HFFc6 (cell line): ENCODE data around the gene KIF7. TPM values are rescaled to one million over a fixed set of nuclear protein-coding genes. Genes with fewer than 3 reads are reported as not detected.

ENCODE experiments used
- DNase-seq: peaks from one replicate; pipeline ENCODE4 v3.0.0-alpha.2; 2018
- H3K27ac Mint-ChIP-seq: 2 replicates; pipeline ENCODE4 v1.8.0; 2020; ENCODE audit warnings: mild to moderate bottlenecking, mixed read lengths
- H3K27me3 Mint-ChIP-seq: 2 replicates; pipeline ENCODE4 v1.8.0; 2021; ENCODE audit warnings: mild to moderate bottlenecking, moderate library complexity, mixed read lengths; ENCODE audit not compliant: insufficient read depth
- H3K36me3 Mint-ChIP-seq: 2 replicates; pipeline ENCODE4 v1.8.0; 2021; ENCODE audit warnings: low read depth, mixed read lengths
- H3K4me1 Mint-ChIP-seq: 2 replicates; pipeline ENCODE4 v1.8.0; 2020; ENCODE audit warnings: low read depth, mixed read lengths
- H3K4me3 Mint-ChIP-seq: 2 replicates; pipeline ENCODE4 v1.8.0; 2020; ENCODE audit warnings: mild to moderate bottlenecking, moderate library complexity, mixed read lengths
- H3K9me3 Mint-ChIP-seq: 2 replicates; pipeline ENCODE4 v1.8.0; 2020; ENCODE audit warnings: mild to moderate bottlenecking, mixed read lengths
- total RNA-seq, 6 experiments: library from RNA; stranded (reverse); fragmentation: NEBNext Ultra II Directional; extraction: Animal tissue kit (Norgen Biotek cat#: 25700); gene quantifications; 2 replicates in 1 of 6; 3 replicates in 5 of 6; pipeline ENCODE4 v1.2.3, GENCODE V29; 2021
- TF ChIP-seq, protein P1 (sequence below): fragments of 200-600 bp; sonication (generic); IDR thresholded peaks from 2 replicates; pipeline ENCODE4 v1.5.0; 2021; ENCODE audit warnings: antibody characterized with exemption, mild to moderate bottlenecking

Gene KIF7
- total RNA-seq, 6 experiments from 2014 or later = 21.9 to 27.3 (median 24.5) TPM

DNA sequence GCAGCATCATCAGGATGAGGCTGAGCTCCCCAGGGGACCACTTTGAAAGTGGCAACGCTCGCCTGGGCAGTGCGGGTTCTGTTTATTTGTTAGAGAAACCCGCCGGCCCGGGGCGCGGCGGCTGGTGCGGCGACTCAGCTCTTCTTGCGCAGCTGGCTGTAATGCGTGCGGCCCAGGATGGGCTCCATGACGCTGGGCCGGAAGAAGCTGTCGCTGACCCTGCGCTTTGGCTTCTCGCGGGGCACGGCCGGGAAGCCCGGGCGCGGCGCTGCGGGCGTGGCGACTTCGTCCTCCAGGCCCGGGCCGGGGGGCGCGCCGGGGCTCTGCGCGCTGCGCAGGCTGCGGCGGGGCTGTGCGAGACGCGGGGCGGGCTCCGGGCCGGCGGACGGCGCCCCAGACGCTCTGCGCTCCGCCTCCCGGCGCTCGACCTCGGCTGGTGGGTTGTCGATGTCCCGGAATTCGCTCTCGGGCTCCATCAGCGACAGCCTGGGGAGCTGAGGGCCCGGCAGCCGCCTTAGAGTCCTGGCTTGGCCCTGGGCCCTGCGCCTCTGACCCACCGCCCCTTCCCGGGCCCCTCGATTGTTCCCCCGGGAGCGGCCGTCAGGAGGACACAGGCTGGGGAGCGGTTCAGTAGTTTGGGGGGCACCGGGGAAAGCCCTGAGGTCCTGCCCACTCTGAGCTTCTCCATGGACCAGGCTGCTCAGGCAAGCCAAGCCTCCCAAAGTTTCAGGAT lies 10.3 kb upstream of the KIF7 start:
- TF ChIP-seq, protein P1, sequence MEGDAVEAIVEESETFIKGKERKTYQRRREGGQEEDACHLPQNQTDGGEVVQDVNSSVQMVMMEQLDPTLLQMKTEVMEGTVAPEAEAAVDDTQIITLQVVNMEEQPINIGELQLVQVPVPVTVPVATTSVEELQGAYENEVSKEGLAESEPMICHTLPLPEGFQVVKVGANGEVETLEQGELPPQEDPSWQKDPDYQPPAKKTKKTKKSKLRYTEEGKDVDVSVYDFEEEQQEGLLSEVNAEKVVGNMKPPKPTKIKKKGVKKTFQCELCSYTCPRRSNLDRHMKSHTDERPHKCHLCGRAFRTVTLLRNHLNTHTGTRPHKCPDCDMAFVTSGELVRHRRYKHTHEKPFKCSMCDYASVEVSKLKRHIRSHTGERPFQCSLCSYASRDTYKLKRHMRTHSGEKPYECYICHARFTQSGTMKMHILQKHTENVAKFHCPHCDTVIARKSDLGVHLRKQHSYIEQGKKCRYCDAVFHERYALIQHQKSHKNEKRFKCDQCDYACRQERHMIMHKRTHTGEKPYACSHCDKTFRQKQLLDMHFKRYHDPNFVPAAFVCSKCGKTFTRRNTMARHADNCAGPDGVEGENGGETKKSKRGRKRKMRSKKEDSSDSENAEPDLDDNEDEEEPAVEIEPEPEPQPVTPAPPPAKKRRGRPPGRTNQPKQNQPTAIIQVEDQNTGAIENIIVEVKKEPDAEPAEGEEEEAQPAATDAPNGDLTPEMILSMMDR = no peak
- Mint-ChIP-seq H3K36me3 (peaks cover 7% of the 10 kb centered on the region), H3K4me3 (peak overlapping the region; percentile 34; the same call in 1 of the 2 replicates), H3K4me1 (peaks cover 36% of the 10 kb centered on the region), H3K27ac (peak overlapping the region; percentile 78), H3K9me3 (no peaks in the 10 kb centered on the region), H3K27me3 (no peaks in the 10 kb centered on the region; the same call in none of the 2 replicates)
- peak; percentile 18 for DNase-seq

DNA sequence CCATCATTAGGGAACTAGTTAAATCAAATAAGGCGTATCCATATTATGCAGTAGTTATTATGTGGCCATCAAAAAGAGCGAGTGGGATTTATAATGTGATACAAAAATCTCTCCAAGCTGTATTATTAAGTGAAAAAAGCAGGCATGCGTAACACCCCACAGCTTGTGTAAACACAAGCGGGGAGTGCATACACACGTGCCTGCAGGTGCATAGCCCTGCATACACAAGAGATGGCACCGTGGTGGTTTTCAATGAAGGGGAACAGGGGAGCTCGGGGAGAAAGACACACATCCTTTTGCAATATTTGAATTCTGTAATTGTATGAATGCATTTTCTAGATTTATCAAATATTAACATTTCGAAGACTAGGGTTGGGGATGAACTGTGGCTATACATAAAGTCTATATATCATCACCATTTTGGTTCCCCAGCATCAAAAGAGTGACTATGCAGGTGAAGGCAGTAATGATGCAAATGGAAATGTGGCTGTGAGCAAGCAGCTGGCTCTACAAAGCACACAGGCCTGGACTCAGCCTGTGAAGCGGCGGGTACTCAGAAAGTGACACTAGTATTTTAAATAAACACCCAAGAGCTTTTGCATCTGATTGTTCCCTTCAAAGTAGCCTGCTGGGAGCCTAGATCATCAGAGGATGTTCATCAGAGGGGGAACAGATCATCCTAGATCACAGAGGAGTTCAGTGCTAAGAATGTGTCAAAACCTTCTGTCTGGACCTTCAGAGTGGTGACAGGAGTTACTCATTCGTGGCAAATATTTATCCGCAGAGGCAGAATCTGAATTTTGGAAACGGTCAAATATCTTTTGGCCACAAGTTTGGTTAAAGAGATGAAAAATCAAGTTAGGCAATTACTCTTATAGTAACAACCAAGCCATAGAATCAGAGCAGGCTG lies 9.4 kb upstream of the KIF7 start:
- no peak for DNase-seq
- Mint-ChIP-seq H3K9me3 (no peaks in the 10 kb centered on the region), H3K36me3 (peaks cover 13% of the 10 kb centered on the region), H3K4me3 (peak overlapping the region; percentile 67), H3K4me1 (peaks cover 40% of the 10 kb centered on the region), H3K27ac (peak overlapping the region; percentile 78), H3K27me3 (no peaks in the 10 kb centered on the region; the same call in 1 of the 2 replicates)
- TF ChIP-seq, protein P1 = no peak

- Mint-ChIP-seq H3K27me3 (no peaks in the 10 kb centered on the region; the same call in 1 of the 2 replicates), H3K36me3 (peaks cover 20% of the 10 kb centered on the region), H3K27ac (peak overlapping the region; percentile 97), H3K9me3 (no peaks in the 10 kb centered on the region), H3K4me3 (peak overlapping the region; percentile 87), H3K4me1 (peaks cover 47% of the 10 kb centered on the region)
- DNase-seq = peak; percentile 96
- TF ChIP-seq, protein P1 = no peak
Observed at GRCh38 chr15:89662893-89663626, 7.8 kb upstream of the KIF7 start.

- no peak for DNase-seq
- TF ChIP-seq, protein P1 = no peak
- peaks cover 64% of the 10 kb centered on the region for H3K4me1 Mint-ChIP-seq
- peak overlapping the region; percentile 45; the same call in 1 of the 2 replicates for H3K27ac Mint-ChIP-seq
- no peaks in the 10 kb centered on the region; the same call in 1 of the 2 replicates for H3K27me3 Mint-ChIP-seq
- no peak overlapping the region for H3K4me3 Mint-ChIP-seq
- no peaks in the 10 kb centered on the region for H3K9me3 Mint-ChIP-seq
- peaks cover 20% of the 10 kb centered on the region for H3K36me3 Mint-ChIP-seq
Observed at GRCh38 chr15:89660556-89660955, 5.3 kb upstream of the KIF7 start.

DNA sequence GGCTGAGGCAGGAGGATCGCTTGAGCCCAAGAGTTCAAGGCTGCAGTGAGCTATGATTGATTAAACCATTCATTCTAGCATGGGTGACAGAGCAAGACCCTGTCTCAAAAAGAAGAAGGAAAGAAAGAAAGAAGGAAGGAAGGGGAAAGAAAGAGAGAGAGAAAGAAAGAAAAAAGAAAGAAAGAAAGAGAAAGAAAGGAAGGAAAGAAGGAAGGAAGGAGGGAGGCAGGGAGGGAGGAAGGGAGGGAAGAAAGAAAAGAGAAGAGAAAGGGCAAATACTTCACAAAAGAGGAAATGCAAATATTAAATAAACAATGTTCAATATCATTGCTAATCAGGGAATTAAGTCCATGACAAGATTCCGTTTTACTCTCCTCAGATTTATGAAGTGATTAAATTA lies 4.0 kb upstream of the KIF7 start:
- H3K27ac Mint-ChIP-seq = no peak overlapping the region
- DNase-seq = no peak
- peaks cover under 1% of the 10 kb centered on the region for H3K27me3 Mint-ChIP-seq
- H3K36me3 Mint-ChIP-seq = peaks cover 20% of the 10 kb centered on the region
- H3K4me3 Mint-ChIP-seq = no peak overlapping the region
- TF ChIP-seq, protein P1 = no peak
- peaks cover 61% of the 10 kb centered on the region for H3K4me1 Mint-ChIP-seq
- no peaks in the 10 kb centered on the region for H3K9me3 Mint-ChIP-seq
